Hepatocyte (in vitro differentiated cells): ENCODE results near the gene ACOXL.

Source experiments
- EZH2 ChIP-seq: fragments of 200-600 bp; sonication (generic); IDR thresholded peaks from 2 replicates; pipeline ENCODE4 v1.6.1; 2016; ENCODE audit warnings: antibody characterized with exemption, mild to moderate bottlenecking, borderline replicate concordance
- TF ChIP-seq, protein P1 (sequence below): fragments of 200-600 bp; sonication (generic); IDR thresholded peaks from 2 replicates; pipeline ENCODE4 v1.5.1; 2016; ENCODE audit warnings: antibody characterized with exemption, mild to moderate bottlenecking; ENCODE audit not compliant: poor library complexity

DNA sequence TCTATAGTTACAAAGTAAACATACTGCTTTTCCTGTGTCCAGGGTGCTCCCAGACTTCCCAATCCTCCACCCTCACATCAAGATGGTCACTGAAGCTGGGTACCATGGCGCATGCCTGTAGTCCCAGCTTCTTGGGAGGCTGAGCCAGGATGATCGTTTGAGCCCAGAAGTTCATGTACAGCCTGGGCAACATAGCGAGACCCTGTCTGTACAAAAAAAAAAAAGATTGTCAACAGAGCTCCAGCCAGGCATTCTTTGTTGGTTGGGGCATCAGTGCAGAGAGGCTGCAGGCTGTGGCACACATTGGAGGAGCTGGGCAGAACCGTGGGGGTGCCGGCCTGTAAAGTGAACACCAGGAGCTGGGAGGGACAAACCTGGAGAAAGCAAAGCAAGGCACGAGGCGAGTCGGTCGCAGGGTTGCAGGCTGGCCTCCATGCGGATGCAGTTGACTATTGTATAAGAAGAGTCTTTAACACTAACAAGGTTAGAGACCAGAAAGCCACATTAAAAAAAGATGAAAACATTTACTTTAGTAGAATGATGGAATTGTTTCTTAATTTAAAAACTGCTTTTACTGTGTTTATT, 51.8 kb downstream of the ACOXL start:
- TF ChIP-seq, protein P1, sequence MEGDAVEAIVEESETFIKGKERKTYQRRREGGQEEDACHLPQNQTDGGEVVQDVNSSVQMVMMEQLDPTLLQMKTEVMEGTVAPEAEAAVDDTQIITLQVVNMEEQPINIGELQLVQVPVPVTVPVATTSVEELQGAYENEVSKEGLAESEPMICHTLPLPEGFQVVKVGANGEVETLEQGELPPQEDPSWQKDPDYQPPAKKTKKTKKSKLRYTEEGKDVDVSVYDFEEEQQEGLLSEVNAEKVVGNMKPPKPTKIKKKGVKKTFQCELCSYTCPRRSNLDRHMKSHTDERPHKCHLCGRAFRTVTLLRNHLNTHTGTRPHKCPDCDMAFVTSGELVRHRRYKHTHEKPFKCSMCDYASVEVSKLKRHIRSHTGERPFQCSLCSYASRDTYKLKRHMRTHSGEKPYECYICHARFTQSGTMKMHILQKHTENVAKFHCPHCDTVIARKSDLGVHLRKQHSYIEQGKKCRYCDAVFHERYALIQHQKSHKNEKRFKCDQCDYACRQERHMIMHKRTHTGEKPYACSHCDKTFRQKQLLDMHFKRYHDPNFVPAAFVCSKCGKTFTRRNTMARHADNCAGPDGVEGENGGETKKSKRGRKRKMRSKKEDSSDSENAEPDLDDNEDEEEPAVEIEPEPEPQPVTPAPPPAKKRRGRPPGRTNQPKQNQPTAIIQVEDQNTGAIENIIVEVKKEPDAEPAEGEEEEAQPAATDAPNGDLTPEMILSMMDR: no peak
- TF ChIP-seq EZH2: no peak
